PC-9 (cell line): ENCODE results near the gene ARHGEF26. TPM values are rescaled to one million over a fixed set of nuclear protein-coding genes. Genes with fewer than 3 reads are reported as not detected.

Source experiments
- BruUV-seq: library from RNA; stranded (reverse); fragments of 400-500 nt; replicated peaks from 2 replicates; lab custom pipeline; 2021; lab: Mats Ljungman, UMichigan
- CTCF ChIA-PET: fragments of 300-600 bp; sonication (Branson Sonifier 250); formaldehyde crosslinking; loops from one replicate; lab custom pipeline; 2022; ENCODE audit warnings: antibody characterized with exemption; lab: Charles Lee
- POLR2A ChIA-PET: fragments of 300-600 bp; sonication (Branson Sonifier 250); formaldehyde crosslinking; loops from one replicate; lab custom pipeline; 2022; ENCODE audit warnings: antibody characterized with exemption; ENCODE audit not compliant: unreplicated experiment; lab: Charles Lee
- DNase-seq, 2 experiments: peaks; one replicate each; pipeline versions ENCODE4 v3.0.0 to v3.0.0-alpha.2; 2015 to 2022; ENCODE audit warnings: mixed read lengths in 1 of 2
- H2AFZ ChIP-seq: fragments of 200-600 bp; sonication (generic); 2 replicates; pipeline ENCODE4 v1.8.1; 2017; ENCODE audit warnings: antibody characterized with exemption
- H3F3A ChIP-seq: fragments of 200-600 bp; sonication (generic); 2 replicates; pipeline ENCODE4 v1.8.1; 2017; ENCODE audit warnings: antibody characterized with exemption, mild to moderate bottlenecking, low read depth; ENCODE audit not compliant: insufficient read depth
- H3K27ac ChIP-seq: fragments of 200-600 bp; sonication (generic); 2 replicates; pipeline ENCODE4 v1.6.1; 2016; ENCODE audit warnings: mixed run types
- H3K27me3 ChIP-seq: fragments of 200-600 bp; sonication (generic); 2 replicates; pipeline ENCODE4 v1.6.1; 2016; ENCODE audit warnings: low read depth, mixed run types; ENCODE audit not compliant: insufficient read depth
- H3K36me3 ChIP-seq: fragments of 200-600 bp; sonication (generic); 2 replicates; pipeline ENCODE4 v1.6.1; 2016; ENCODE audit warnings: low read depth, mixed run types
- H3K4me1 ChIP-seq: fragments of 200-600 bp; sonication (generic); replicated peaks from 2 replicates; pipeline ENCODE4 v1.6.1; 2016; ENCODE audit warnings: mixed run types; ENCODE audit not compliant: insufficient read depth
- H3K4me2 ChIP-seq: fragments of 200-600 bp; sonication (generic); 2 replicates; pipeline ENCODE4 v1.6.1; 2017; ENCODE audit warnings: mixed run types
- H3K4me3 ChIP-seq: fragments of 200-600 bp; sonication (generic); 2 replicates; pipeline ENCODE4 v1.6.1; 2016; ENCODE audit warnings: mixed run types
- H3K79me2 ChIP-seq: fragments of 200-600 bp; sonication (generic); 2 replicates; pipeline ENCODE4 v1.6.1; 2017; ENCODE audit warnings: low read depth, mixed run types
- H3K9me2 ChIP-seq: fragments of 200-600 bp; sonication (generic); 2 replicates; pipeline ENCODE4 v1.8.1; 2017; ENCODE audit warnings: mild to moderate bottlenecking; ENCODE audit not compliant: insufficient read depth
- H3K9me3 ChIP-seq: fragments of 200-600 bp; sonication (generic); 2 replicates; pipeline ENCODE4 v1.8.1; 2016; ENCODE audit warnings: low read depth; ENCODE audit not compliant: insufficient read depth
- H4K20me1 ChIP-seq: fragments of 200-600 bp; sonication (generic); 2 replicates; pipeline ENCODE4 v1.8.1; 2017; ENCODE audit not compliant: insufficient read depth
- CTCF ChIP-seq: fragments of 200-600 bp; sonication (generic); conservative IDR thresholded peaks from 2 replicates; pipeline ENCODE4 v1.6.1; 2017; ENCODE audit warnings: mixed run types, antibody characterized with exemption, mild to moderate bottlenecking, moderate library complexity
- EZH2 ChIP-seq: fragments of 200-600 bp; sonication (generic); IDR thresholded peaks from 2 replicates; pipeline ENCODE4 v1.8.0; 2017; ENCODE audit warnings: antibody characterized with exemption, low read depth
- intact Hi-C: fragments of 100-400 bp; cut with micrococcal nuclease; formaldehyde crosslinking; loops from one replicate; pipeline ENCODE4 v1.10.0; 2022; ENCODE audit not compliant: unreplicated experiment
- total RNA-seq: library from RNA; stranded (reverse); gene quantifications from 2 replicates; pipeline ENCODE4 v1.2.3, GENCODE V29; 2021

ARHGEF26 gene
- total RNA-seq, 1 experiment from 2014 or later: 7.9 TPM

- Histone ChIP-seq H3K27me3 (no peaks in the 10 kb centered on the region), H3K4me3 (no peak overlapping the region), H3K79me2 (no peaks in the 10 kb centered on the region), H3K27ac (no peak overlapping the region), H2AFZ (no peak overlapping the region), H3K9me2 (peaks cover 5% of the 10 kb centered on the region; the same call in 1 of the 2 replicates), H3K4me2 (no peak overlapping the region), H3K36me3 (no peaks in the 10 kb centered on the region), H4K20me1 (no peaks in the 10 kb centered on the region), H3K4me1 (no peaks in the 10 kb centered on the region), H3K9me3 (no peaks in the 10 kb centered on the region), H3F3A (no peaks in the 10 kb centered on the region)
- DNase-seq: no peak
- BruUV-seq: no TSS peak
- intact Hi-C loops: no loop called here
- TF ChIP-seq EZH2: no peak
- no peak for TF ChIP-seq CTCF
- CTCF ChIA-PET: interaction anchor here (0.6 kb wide), 1 partner anchor 32 kb away, joined by 13 read pairs; no protein-coding TSS in a partner anchor
- POLR2A ChIA-PET: no interaction called here
These were observed 89.8 kb downstream of the ARHGEF26 start for GRCh38 chr3:154210986-154211385.

- POLR2A ChIA-PET: no interaction called here
These were observed 93.1 kb downstream of the ARHGEF26 start for GRCh38 chr3:154214306-154214705.

GRCh38 chr3:154217671-154218070 lies 96.5 kb downstream of the ARHGEF26 start:
- Histone ChIP-seq H3F3A (no peaks in the 10 kb centered on the region), H3K27me3 (no peaks in the 10 kb centered on the region), H3K4me3 (no peak overlapping the region), H3K4me1 (no peaks in the 10 kb centered on the region), H4K20me1 (no peaks in the 10 kb centered on the region), H3K79me2 (no peaks in the 10 kb centered on the region), H3K9me2 (peaks cover 5% of the 10 kb centered on the region; the same call in 1 of the 2 replicates), H3K9me3 (no peaks in the 10 kb centered on the region), H3K27ac (no peak overlapping the region), H3K4me2 (no peak overlapping the region), H2AFZ (no peak overlapping the region), H3K36me3 (no peaks in the 10 kb centered on the region)
- DNase-seq: no peak
- TF ChIP-seq CTCF (no peak), EZH2 (no peak)
- no TSS peak for BruUV-seq
- CTCF ChIA-PET: no interaction called here
- POLR2A ChIA-PET: no interaction called here
- intact Hi-C loops: no loop called here

More at GRCh38 chr3:154214306-154214705, 93.1 kb downstream of the ARHGEF26 start:
- H3K4me3 ChIP-seq: no peak overlapping the region
- H3K27me3 ChIP-seq: no peaks in the 10 kb centered on the region
- no peaks in the 10 kb centered on the region for H3K79me2 ChIP-seq
- CTCF ChIA-PET: no interaction called here
- no peak overlapping the region for H3K27ac ChIP-seq
- no peak for DNase-seq
- peaks cover 5% of the 10 kb centered on the region; the same call in 1 of the 2 replicates for H3K9me2 ChIP-seq
- H4K20me1 ChIP-seq: no peaks in the 10 kb centered on the region
- no peak overlapping the region for H2AFZ ChIP-seq
- no peaks in the 10 kb centered on the region for H3K4me1 ChIP-seq
- intact Hi-C loops: no loop called here
- no peaks in the 10 kb centered on the region for H3K9me3 ChIP-seq
- H3K36me3 ChIP-seq: no peaks in the 10 kb centered on the region
- BruUV-seq: no TSS peak
- TF ChIP-seq CTCF (no peak), EZH2 (no peak)
- no peak overlapping the region for H3K4me2 ChIP-seq
- H3F3A ChIP-seq: no peaks in the 10 kb centered on the region
